ENCODE data around the gene UPB1.

DNA sequence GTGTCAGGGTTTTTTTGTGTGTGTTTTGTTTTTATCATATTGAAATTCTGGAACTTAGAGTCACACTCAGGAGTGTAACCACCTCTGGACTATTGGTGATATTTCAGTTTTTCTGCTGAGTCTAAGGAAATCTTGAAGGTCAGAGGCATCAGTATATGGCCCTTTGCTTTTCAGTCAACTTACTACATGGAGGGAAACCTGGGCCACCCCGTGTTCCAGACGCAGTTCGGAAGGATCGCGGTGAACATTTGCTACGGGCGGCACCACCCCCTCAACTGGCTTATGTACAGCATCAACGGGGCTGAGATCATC is 19.9 kb downstream of the UPB1 start:
- TF ChIP-seq POLR2A (IDR thresholded peaks at IDR 0.05; ENCODE audit: low read length) (no peak), GATA1 (IDR thresholded peaks at IDR 0.05; ENCODE audit: low read depth, low read length) (no peak)
